HL-60 (cell line): ENCODE results near the gene NFIL3.

ENCODE experiments used
- DNase-seq, 2 experiments: peaks; one replicate each; pipeline ENCODE4 v3.0.0-alpha.2; 2010 to 2020; ENCODE audit warnings: low read depth in 1 of 2, low spot score in 1 of 2
- H3K27ac ChIP-seq: fragments of 250-450 bp; sonication (Bioruptor Pico); replicated peaks from 2 replicates; pipeline ENCODE4 v1.5.1; 2020; ENCODE audit warnings: mild to moderate bottlenecking, moderate library complexity
- H3K27me3 ChIP-seq: fragments of 250-450 bp; sonication (Bioruptor Pico); 2 replicates; pipeline ENCODE4 v1.5.1; 2021; ENCODE audit warnings: mild to moderate bottlenecking, moderate library complexity; ENCODE audit not compliant: insufficient read depth, poor library complexity, severe bottlenecking
- H3K4me3 ChIP-seq: replicated peaks from 2 replicates; pipeline ENCODE4 v1.5.1; 2011; ENCODE audit warnings: mild to moderate bottlenecking, control low read depth, low read length; ENCODE audit not compliant: insufficient read depth
- GABPA ChIP-seq: IDR thresholded peaks from 2 replicates; pipeline ENCODE4 v1.6.1; 2012; ENCODE audit warnings: low read depth
- POLR2AphosphoS5 ChIP-seq: IDR thresholded peaks from 2 replicates; pipeline ENCODE4 v1.6.1; 2012; ENCODE audit warnings: low read depth
- SPI1 ChIP-seq: IDR thresholded peaks from 2 replicates; pipeline ENCODE4 v1.6.1; 2012; ENCODE audit warnings: low read depth, mild to moderate bottlenecking, borderline replicate concordance
- TF ChIP-seq, protein P1 (sequence below): IDR thresholded peaks from one replicate; pipeline ENCODE4 v1.5.1; 2011; ENCODE audit warnings: low read length, control low read depth, inconsistent platforms; ENCODE audit not compliant: insufficient read depth
- TF ChIP-seq, protein P2 (sequence below): IDR thresholded peaks from 2 replicates; pipeline ENCODE4 v1.6.1; 2012; ENCODE audit warnings: low read depth; ENCODE audit not compliant: insufficient replicate concordance

The NFIL3 gene

DNA sequence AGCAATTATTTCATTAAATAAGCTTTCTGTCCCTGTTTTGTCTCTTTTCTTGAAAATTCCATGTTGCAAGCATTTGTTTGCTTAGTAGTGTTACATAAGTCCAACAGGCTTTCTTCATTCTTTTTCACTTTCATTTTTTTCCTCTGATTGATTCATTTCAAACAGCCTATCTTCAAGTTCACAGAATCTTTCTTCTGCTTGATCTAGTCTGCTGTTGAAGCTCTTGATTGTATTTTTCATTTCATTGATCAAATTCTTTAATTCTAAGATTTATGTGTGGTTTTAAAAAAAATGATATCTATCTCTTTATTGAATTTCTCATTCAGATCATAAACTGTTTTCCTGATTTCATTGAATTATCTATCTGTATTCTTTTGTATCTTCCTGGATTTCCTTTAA lies 20.4 kb upstream of the NFIL3 start:
- Histone ChIP-seq H3K27me3 (no peaks in the 10 kb centered on the region), H3K27ac (no peak overlapping the region), H3K4me3 (no peak overlapping the region)
- TF ChIP-seq, protein P1, sequence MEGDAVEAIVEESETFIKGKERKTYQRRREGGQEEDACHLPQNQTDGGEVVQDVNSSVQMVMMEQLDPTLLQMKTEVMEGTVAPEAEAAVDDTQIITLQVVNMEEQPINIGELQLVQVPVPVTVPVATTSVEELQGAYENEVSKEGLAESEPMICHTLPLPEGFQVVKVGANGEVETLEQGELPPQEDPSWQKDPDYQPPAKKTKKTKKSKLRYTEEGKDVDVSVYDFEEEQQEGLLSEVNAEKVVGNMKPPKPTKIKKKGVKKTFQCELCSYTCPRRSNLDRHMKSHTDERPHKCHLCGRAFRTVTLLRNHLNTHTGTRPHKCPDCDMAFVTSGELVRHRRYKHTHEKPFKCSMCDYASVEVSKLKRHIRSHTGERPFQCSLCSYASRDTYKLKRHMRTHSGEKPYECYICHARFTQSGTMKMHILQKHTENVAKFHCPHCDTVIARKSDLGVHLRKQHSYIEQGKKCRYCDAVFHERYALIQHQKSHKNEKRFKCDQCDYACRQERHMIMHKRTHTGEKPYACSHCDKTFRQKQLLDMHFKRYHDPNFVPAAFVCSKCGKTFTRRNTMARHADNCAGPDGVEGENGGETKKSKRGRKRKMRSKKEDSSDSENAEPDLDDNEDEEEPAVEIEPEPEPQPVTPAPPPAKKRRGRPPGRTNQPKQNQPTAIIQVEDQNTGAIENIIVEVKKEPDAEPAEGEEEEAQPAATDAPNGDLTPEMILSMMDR: no peak
- no peak for TF ChIP-seq SPI1
- DNase-seq: no peak

DNA sequence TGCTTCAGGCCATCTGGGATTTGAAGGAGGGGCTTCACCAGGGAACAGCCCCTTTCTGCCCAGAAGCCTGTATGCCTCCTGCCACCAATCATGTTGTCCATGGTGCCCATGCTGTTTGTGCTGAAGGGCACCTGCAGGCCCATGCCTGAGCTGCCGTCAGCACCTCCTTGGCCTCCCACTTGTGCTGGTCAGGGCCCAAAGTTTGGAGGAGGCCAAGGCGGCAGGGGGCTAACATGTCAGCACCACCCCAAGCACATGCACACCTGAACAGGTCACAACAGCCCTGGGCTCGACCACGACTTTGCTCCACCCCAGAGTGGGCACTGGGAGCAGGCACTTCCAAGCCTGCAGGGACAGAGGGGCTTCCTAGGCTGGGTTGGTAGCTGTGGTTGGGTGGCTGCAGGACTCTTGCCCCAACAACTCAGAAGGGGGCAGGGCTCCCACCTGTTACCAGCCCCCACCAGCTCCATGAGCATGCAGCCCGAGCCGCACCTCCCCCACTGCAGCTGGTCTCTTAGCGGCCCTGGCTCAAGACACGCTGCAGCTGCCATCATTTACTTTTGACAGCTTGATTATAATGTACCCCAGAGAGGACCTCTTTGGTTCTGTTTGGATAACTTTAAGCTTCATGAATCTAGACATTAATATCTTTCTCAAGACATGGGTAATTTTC lies 19.8 kb upstream of the NFIL3 start:
- H3K27ac ChIP-seq: no peak overlapping the region
- no peak overlapping the region for H3K4me3 ChIP-seq
- no peaks in the 10 kb centered on the region for H3K27me3 ChIP-seq
- DNase-seq: no peak
- TF ChIP-seq, protein P2, sequence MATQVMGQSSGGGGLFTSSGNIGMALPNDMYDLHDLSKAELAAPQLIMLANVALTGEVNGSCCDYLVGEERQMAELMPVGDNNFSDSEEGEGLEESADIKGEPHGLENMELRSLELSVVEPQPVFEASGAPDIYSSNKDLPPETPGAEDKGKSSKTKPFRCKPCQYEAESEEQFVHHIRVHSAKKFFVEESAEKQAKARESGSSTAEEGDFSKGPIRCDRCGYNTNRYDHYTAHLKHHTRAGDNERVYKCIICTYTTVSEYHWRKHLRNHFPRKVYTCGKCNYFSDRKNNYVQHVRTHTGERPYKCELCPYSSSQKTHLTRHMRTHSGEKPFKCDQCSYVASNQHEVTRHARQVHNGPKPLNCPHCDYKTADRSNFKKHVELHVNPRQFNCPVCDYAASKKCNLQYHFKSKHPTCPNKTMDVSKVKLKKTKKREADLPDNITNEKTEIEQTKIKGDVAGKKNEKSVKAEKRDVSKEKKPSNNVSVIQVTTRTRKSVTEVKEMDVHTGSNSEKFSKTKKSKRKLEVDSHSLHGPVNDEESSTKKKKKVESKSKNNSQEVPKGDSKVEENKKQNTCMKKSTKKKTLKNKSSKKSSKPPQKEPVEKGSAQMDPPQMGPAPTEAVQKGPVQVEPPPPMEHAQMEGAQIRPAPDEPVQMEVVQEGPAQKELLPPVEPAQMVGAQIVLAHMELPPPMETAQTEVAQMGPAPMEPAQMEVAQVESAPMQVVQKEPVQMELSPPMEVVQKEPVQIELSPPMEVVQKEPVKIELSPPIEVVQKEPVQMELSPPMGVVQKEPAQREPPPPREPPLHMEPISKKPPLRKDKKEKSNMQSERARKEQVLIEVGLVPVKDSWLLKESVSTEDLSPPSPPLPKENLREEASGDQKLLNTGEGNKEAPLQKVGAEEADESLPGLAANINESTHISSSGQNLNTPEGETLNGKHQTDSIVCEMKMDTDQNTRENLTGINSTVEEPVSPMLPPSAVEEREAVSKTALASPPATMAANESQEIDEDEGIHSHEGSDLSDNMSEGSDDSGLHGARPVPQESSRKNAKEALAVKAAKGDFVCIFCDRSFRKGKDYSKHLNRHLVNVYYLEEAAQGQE: no peak
- TF ChIP-seq SPI1: no peak
- TF ChIP-seq POLR2AphosphoS5: no peak
- TF ChIP-seq GABPA: no peak
- TF ChIP-seq, protein P1: no peak

DNA sequence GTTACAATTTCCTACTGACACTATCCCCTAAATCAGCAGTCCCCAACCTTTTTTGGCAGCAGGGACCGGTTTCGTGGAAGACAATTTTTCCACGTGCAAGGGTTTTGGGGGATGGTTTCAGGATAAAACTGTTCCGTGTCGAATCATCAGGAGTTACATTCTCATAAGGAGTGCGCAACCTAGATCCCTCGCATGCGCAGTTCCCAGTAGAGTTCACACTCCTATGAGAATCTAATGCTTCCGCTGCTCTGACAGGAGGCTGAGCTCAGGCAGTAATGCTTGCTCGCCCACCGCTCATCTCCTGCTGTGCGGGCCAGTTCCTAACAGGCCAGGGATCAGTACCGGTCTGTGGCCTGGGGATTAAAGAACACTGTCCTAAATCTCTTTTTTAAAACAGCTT lies 13.2 kb upstream of the NFIL3 start:
- no peak for DNase-seq
- TF ChIP-seq, protein P2: no peak
- TF ChIP-seq POLR2AphosphoS5: no peak
- no peak for TF ChIP-seq SPI1
- TF ChIP-seq GABPA: no peak
- TF ChIP-seq, protein P1: no peak

DNA sequence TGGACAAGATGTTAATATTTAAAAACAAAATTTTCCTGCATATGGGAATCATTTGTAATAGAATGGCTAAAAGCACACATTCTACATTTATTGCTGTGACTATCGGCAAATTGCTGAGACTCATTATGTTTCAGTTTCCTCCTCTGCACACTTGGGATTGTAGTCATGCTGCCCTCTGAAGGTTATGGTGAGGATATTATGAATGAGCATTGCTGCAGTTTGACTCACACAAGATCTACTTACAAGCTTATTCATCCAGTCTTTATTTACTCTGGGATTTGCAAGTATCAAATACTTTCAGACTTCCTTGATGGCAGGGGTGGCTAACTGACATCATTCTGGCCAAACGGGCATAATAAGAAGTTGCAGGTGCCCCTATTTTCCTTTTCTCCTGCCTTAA lies 9.5 kb upstream of the NFIL3 start:
- no peak for DNase-seq
- Histone ChIP-seq H3K4me3 (no peak overlapping the region), H3K27me3 (no peaks in the 10 kb centered on the region), H3K27ac (no peak overlapping the region)
- no peak for TF ChIP-seq POLR2AphosphoS5
- TF ChIP-seq SPI1: no peak
- TF ChIP-seq, protein P2: no peak
- TF ChIP-seq GABPA: no peak
- TF ChIP-seq, protein P1: peak; percentile 14

More for the DNA sequence above, 13.2 kb upstream of the NFIL3 start:
- Histone ChIP-seq H3K4me3 (no peak overlapping the region), H3K27ac (no peak overlapping the region), H3K27me3 (no peaks in the 10 kb centered on the region)
